Activated effector memory CD4-positive, alpha-beta T cell treated with anti-CD3 and anti-CD28 coated beads, Interleukin-2, amount 50 U/mL, for 16 hours (primary cell): Measurements from ENCODE around the gene PPFIA2.
"Not testable (repeated sequence)": the region's sequence is repeated elsewhere in the genome, so short reads cannot be mapped to it uniquely, and the experiment has no call there.

Experiments
- DNase-seq: peaks from one replicate; pipeline ENCODE4 v3.0.0-alpha.2; 2020

The PPFIA2 gene

GRCh38 chr12:81659310-81659709 is 99.8 kb downstream of the PPFIA2 start:
- DNase-seq: not testable (repeated sequence)

- no peak for DNase-seq
Observed at GRCh38 chr12:81644503-81644902, 114.6 kb downstream of the PPFIA2 start.

GRCh38 chr12:81639196-81639595 is 120.0 kb downstream of the PPFIA2 start:
- DNase-seq: no peak

- no peak for DNase-seq
Observed at GRCh38 chr12:81633127-81633526, 126.0 kb downstream of the PPFIA2 start.

- no peak for DNase-seq
Observed at GRCh38 chr12:81627336-81628189, 131.6 kb downstream of the PPFIA2 start.

- DNase-seq: no peak
Observed at GRCh38 chr12:81626406-81626805, 132.7 kb downstream of the PPFIA2 start.

GRCh38 chr12:81617915-81618314 is 141.2 kb downstream of the PPFIA2 start:
- DNase-seq: no peak

- DNase-seq: no peak
Observed at GRCh38 chr12:81615026-81615588, 144.0 kb downstream of the PPFIA2 start.

GRCh38 chr12:81610955-81611889 is 147.9 kb downstream of the PPFIA2 start:
- DNase-seq: no peak

GRCh38 chr12:81597928-81598604 is 161.1 kb downstream of the PPFIA2 start:
- no peak for DNase-seq

- DNase-seq: no peak
Observed at GRCh38 chr12:81596558-81596957, 162.6 kb downstream of the PPFIA2 start.

- DNase-seq: no peak
Observed at GRCh38 chr12:81591256-81591655, 167.9 kb downstream of the PPFIA2 start.

GRCh38 chr12:81590703-81591102 is 168.4 kb downstream of the PPFIA2 start:
- DNase-seq: not testable (repeated sequence)

GRCh38 chr12:81588235-81589008 is 170.7 kb downstream of the PPFIA2 start:
- no peak for DNase-seq

GRCh38 chr12:81585787-81586186 is 173.4 kb downstream of the PPFIA2 start:
- no peak for DNase-seq

- no peak for DNase-seq
Observed at GRCh38 chr12:81573228-81573627, 185.9 kb downstream of the PPFIA2 start.

GRCh38 chr12:81572411-81572810 is 186.7 kb downstream of the PPFIA2 start:
- DNase-seq: no peak

- DNase-seq: no peak
Observed at GRCh38 chr12:81570234-81570633, 188.9 kb downstream of the PPFIA2 start.

GRCh38 chr12:81564237-81564636 is 194.9 kb downstream of the PPFIA2 start:
- DNase-seq: no peak

- DNase-seq: no peak
Observed at GRCh38 chr12:81558031-81558430, 201.1 kb downstream of the PPFIA2 start.

- DNase-seq: no peak
Observed at GRCh38 chr12:81546811-81547210, 212.3 kb downstream of the PPFIA2 start.

GRCh38 chr12:81543621-81544139 is 215.5 kb downstream of the PPFIA2 start:
- DNase-seq: no peak
